ENCODE results near the gene TOM1.

DNA sequence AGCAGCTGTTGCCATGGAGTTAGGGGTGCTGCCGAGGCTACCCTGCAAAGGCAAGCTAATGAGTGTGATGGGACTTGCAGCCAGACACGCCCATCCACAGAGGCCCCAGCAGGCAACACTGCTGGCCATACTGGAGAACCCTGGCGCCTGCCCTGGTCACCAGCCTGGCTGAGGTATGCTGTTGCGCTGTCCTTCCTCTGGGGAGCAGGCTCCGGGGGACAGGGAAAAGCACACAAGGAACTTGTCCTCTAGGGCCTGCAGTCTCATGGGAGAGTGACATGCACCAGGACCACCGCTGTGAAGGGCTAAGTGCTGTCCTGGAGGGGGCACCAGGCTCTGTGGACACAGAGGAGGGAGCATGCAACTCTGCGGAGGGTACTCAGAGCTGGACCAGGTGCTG is 35.8 kb downstream of the TOM1 start:
- TF ChIP-seq, protein P1, sequence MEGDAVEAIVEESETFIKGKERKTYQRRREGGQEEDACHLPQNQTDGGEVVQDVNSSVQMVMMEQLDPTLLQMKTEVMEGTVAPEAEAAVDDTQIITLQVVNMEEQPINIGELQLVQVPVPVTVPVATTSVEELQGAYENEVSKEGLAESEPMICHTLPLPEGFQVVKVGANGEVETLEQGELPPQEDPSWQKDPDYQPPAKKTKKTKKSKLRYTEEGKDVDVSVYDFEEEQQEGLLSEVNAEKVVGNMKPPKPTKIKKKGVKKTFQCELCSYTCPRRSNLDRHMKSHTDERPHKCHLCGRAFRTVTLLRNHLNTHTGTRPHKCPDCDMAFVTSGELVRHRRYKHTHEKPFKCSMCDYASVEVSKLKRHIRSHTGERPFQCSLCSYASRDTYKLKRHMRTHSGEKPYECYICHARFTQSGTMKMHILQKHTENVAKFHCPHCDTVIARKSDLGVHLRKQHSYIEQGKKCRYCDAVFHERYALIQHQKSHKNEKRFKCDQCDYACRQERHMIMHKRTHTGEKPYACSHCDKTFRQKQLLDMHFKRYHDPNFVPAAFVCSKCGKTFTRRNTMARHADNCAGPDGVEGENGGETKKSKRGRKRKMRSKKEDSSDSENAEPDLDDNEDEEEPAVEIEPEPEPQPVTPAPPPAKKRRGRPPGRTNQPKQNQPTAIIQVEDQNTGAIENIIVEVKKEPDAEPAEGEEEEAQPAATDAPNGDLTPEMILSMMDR (IDR thresholded peaks at IDR 0.05): no peak
- no peak for TF ChIP-seq POLR2A (IDR thresholded peaks at IDR 0.05)
